ENCODE data around the gene SSX2IP. TPM values are rescaled to one million over a fixed set of nuclear protein-coding genes. Genes with fewer than 3 reads are reported as not detected.
A peak's percentile ranks its signal among the peaks of the same experiment; 100 is the strongest.

The SSX2IP gene
- total and polyA plus RNA-seq, 7 donors, result 2.4 to 57.6 (median 24.7) TPM

GRCh38 chr1:84691122-84691783, 992 bp upstream of the SSX2IP start:
- intact Hi-C loops (cut with DNase I), result loop anchor here (2.0 kb wide), 1 partner anchor 184 kb away; the partner anchor contains the start of genes GNG5 and SPATA1
- Histone ChIP-seq H3K9me3 (no peaks in the 10 kb centered on the region), H3K4me3 (peak overlapping the region; percentile 79 to 92 (median 88)), H3K27ac (peak overlapping the region; percentile 90 to 96 (median 94)), H3K27me3 (no peaks in the 10 kb centered on the region), H3K36me3 (no peaks in the 10 kb centered on the region), H3K4me1 (peaks cover 0 to 42% (median 18%) of the 10 kb centered on the region in 4 donors)
- no peak for DNase-seq
- WGBS, 2 donors, result 56 to 58% methylated on average over 13 of the region's 13 CpGs
- TF ChIP-seq POLR2AphosphoS5 (IDR thresholded peaks at IDR 0.05) (no peak), EP300 (IDR thresholded peaks at IDR 0.05) (no peak), POLR2A (IDR thresholded peaks at IDR 0.05) (no peak), CTCF (IDR thresholded peaks at IDR 0.05) (no peak)

DNA sequence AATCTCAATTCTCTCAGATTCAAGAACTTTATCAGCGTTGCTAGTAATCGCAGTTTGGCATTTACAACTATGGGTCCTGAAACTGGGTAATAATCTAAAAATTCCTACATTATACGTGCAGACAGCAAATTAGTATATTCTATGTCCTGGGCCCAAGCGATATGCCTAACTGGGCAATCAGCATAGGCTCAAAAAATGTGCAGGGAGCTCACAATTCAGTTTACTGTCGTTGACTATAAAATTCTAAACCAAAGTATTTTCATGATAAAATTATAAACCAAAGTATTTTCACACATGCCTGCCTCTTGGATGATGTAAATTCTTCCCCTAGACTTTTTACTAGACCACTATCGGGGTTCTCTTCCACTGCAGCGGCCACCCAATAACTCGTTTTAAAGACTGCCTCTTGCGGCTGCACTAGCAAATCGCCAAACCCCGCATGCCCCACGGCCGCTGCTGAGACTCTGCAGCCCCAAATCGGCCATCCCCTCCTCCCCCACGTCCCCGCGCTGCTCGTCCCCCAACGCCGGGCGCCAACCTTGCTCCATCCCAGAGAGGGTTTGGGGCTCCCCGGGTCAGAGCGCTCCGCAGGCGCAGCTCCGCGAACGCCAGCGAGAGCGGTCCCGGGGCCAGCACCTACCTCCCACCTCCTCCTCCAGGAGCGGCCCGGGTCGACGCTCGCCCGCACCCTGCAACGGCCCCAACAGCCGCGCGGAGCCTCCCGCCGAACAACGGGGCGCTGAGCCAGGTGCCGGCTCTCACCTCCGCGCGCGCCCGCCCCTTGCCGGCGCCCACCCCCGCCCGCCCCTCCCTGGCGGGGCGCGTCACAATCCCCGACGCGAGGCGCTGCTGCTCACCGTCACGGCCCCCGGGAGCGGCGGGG, 506 bp downstream of the SSX2IP start:
- H3K27ac ChIP-seq, result peak overlapping the region; percentile 90 to 96 (median 94)
- peaks cover 0 to 48% (median 18%) of the 10 kb centered on the region in 4 donors for H3K4me1 ChIP-seq
- peak; percentile 86 for DNase-seq
- 1 to 3% methylated on average over 67 of the region's 67 CpGs for WGBS, 2 donors
- H3K27me3 ChIP-seq, result no peaks in the 10 kb centered on the region
- TF ChIP-seq POLR2AphosphoS5 (IDR thresholded peaks at IDR 0.05), result peak in 1 of 4 donors; percentile 30
- no peak for TF ChIP-seq EP300 (IDR thresholded peaks at IDR 0.05)
- peak in 1 of 4 experiments; percentile 24 for TF ChIP-seq CTCF (IDR thresholded peaks at IDR 0.05)
- peak overlapping the region; percentile 79 to 92 (median 88) for H3K4me3 ChIP-seq
- intact Hi-C loops (cut with DNase I), result loop anchor here (1.0 to 2.0 kb wide), 2 partner anchors 9 to 183 kb away; partner anchors contain the start of genes GNG5 and SPATA1
- no peaks in the 10 kb centered on the region for H3K9me3 ChIP-seq
- no peaks in the 10 kb centered on the region for H3K36me3 ChIP-seq

- no peak for TF ChIP-seq POLR2AphosphoS5 (IDR thresholded peaks at IDR 0.05)
- TF ChIP-seq CTCF (IDR thresholded peaks at IDR 0.05), result no peak
- no peak for TF ChIP-seq POLR2A (IDR thresholded peaks at IDR 0.05)
- TF ChIP-seq EP300 (IDR thresholded peaks at IDR 0.05), result no peak
Observed at GRCh38 chr1:84688463-84689061, 1.7 kb downstream of the SSX2IP start.

DNA sequence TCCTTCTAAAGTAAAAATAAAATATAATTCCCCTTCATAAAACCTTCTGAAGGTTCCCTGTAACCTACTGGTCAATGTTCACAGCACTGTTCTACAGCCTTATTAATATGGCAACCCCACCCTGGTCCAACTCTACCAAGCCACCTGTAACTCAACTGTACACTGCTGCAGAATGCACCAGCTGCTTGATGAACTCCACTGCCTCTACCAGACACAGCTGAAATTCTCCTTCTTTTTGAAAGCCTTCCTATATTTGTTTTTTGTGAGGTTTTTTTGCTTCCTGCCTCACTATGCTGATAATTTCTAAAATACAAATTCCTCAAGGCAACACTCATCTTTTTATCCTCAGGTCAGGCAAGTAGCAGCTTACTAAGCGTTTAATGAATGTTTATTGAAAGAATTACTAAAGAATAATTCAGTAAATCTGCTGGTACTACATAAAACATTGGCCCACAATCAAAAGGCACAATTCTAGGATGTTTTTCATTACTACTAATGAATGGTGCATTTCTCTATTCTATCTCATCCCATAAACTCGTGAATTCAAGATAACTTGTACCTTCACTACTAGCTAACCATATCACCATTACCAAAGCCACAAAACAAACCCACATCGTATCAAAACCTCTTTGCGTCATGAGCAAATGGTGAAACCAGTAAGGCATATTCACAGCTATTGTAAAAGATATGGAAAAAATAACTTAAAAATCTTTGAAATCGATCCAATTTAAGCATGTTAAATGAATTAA, 2.4 kb downstream of the SSX2IP start:
- Histone ChIP-seq H3K36me3 (no peaks in the 10 kb centered on the region), H3K27me3 (no peaks in the 10 kb centered on the region), H3K4me3 (peak overlapping the region in 1 of 4 donors; percentile 91), H3K9me3 (no peaks in the 10 kb centered on the region), H3K27ac (peak overlapping the region in 3 of 4 donors; percentile 94 to 96 (median 95)), H3K4me1 (peaks cover 0 to 48% (median 18%) of the 10 kb centered on the region in 4 donors)
- 79 to 89% methylated on average over 5 of the region's 5 CpGs for WGBS, 2 donors
- no peak for TF ChIP-seq POLR2AphosphoS5 (IDR thresholded peaks at IDR 0.05)
- no peak for TF ChIP-seq POLR2A (IDR thresholded peaks at IDR 0.05)
- TF ChIP-seq CTCF (IDR thresholded peaks at IDR 0.05), result no peak
- TF ChIP-seq EP300 (IDR thresholded peaks at IDR 0.05), result no peak
- DNase-seq, result no peak
- intact Hi-C loops (cut with DNase I), result no loop called here

More at GRCh38 chr1:84688463-84689061, 1.7 kb downstream of the SSX2IP start:
- DNase-seq, result no peak
- intact Hi-C loops (cut with DNase I), result no loop called here
- Histone ChIP-seq H3K27ac (peak overlapping the region in 3 of 4 donors; percentile 94 to 96 (median 95)), H3K9me3 (no peaks in the 10 kb centered on the region), H3K27me3 (no peaks in the 10 kb centered on the region), H3K4me3 (peak overlapping the region; percentile 79 to 92 (median 88)), H3K4me1 (peaks cover 0 to 48% (median 18%) of the 10 kb centered on the region in 4 donors), H3K36me3 (no peaks in the 10 kb centered on the region)
- WGBS, 2 donors, result 70 to 81% methylated on average over 8 of the region's 8 CpGs
